ENCODE results near the gene TMEM143.

Gene TMEM143

DNA sequence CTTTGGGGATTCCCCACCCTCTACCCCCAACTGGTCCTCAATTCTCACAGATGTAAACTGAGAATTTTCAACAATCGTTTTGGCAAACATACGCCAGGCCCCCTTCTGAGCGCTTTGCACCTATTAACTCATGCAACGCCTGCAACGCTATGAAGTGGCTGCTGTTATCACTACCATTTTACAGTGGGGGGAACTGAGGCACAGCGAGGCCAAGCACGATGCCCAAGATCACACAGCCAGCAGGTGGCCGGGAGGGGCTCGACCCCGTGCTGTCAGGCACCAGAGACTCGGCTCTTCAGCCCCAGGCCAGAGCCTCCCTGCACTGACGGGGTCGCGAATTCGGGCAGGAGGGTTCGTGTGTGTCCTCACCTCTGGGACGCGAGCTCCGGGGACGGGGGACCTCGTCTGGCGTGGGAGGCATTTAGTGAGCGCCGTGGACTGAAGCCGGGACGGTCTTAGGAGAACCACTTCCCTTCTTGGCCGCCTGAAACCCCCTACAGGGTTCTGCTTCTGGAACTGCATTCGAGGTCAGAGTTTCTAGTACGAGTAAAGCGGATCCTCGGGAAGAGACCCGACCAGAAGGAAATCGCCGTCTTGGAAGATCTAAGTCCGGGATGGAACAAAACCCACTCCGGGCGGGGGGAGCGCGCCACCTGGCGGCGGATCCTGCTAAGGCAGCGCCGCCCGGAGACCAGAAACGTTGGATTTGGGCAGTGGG is 72.8 kb downstream of the TMEM143 start:
- DNase-seq, result peak; percentile 8

DNA sequence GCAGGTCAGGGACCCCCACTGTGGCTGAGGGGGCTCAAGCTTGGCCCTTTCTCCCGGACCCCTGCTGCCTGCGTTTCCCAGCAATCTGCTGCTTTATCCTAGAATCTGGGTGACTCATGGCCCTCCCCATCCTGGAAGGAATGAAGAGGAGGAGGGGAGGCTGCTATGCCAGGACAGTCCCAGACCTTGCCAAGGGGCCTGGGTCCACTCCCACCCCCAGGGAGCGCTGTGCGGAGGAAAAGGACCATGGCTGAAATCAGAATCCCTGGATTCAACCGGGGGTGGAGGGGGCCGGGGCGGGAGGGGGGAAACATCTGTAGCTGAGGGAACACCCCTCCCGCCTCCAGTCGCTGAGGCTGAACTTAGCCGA is 73.4 kb downstream of the TMEM143 start:
- DNase-seq, result no peak

DNA sequence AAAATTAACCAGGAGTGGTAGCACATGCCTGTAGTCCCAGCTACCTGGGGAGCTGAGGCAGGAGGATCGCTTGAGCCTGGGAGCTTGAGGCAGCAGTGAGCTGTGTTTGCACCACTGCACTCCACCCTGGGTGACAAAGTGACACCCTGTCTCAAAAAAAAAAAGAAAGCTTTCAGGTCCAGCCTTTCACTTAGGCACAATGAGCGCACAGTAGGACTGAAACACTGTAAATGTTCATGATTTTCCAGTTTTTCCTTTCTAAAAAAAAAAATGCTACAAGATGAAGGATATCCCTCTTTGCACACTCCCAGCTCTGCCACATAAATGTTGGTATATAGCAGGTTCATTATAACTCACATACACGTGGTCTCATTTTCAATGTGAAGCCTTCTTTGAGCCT is 76.0 kb downstream of the TMEM143 start:
- DNase-seq, result no peak

DNA sequence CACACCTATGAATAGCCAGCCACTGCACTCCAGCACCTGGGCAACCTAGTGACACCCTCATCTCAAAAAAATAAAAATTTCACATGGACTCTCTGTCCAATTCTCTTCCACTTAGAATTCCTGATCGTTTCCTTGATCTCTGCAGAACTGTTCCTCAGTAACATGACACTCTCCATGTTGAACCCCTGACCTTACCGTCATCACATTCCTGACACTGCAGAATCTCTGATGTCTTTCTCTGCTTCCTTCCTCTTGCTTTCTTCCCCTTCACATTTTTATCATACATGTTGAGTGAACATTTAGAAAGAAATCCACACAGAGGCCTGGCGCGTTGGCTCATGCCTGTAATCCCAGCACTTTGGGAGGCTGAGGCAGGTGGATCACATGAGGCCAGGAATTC is 78.8 kb downstream of the TMEM143 start:
- no peak for DNase-seq

DNA sequence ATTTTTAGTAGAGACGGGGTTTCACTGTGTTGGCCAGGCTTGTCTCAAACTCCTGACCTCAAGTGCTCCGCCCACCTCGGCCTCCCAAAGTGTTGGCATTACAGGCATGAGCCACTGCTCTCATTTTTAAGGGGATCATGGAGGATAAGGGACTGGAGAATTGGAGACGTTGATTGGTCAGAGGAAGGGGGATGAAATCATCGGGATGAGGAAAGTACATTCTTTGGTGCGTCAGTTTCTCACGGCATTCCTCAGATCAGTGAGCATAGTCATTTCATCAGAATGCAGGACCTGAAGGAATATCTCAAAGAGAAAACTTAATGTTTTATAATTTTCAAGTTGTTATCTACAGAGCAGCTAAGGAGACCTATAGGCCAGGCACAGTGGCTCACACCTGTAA is 79.8 kb downstream of the TMEM143 start:
- no peak for DNase-seq

Measured in NCI-H510A treated with DMSO at 0.1 percent for 48 hours (cell line).